C1 segment of cervical spinal cord (tissue), 14 donors: ENCODE measurements around the gene TRIM2.

ENCODE experiments used
- DNase-seq, 14 donors: peaks; one replicate each; lab custom pipeline; 2025; lab: John Stamatoyannopoulos, UW

TRIM2 gene

DNA sequence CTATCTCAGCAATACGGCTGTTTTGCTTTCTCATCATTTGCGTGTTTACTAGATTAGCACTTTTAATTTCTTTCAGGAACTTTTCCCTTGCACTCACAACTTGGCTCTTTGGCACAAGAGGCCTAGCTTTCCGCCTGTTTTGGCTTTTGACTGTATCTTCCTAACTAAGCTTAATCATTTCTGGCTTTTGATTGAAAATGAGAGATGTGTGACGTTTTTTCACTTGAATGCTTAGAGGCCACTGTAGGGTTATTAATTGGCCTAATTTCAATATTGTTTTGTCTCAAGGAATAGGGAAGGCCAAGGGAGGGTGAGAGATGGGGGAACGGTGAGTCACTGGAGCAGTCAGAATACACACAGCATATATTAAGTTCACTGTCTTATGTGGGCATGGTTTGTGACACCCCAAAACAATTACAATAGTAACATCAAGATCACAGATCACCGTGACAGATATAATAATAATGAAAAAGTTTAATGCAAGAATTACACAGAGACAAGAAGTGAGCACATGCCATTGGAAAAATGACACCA lies 167.5 kb downstream of the TRIM2 start:
- no peak for DNase-seq

DNA sequence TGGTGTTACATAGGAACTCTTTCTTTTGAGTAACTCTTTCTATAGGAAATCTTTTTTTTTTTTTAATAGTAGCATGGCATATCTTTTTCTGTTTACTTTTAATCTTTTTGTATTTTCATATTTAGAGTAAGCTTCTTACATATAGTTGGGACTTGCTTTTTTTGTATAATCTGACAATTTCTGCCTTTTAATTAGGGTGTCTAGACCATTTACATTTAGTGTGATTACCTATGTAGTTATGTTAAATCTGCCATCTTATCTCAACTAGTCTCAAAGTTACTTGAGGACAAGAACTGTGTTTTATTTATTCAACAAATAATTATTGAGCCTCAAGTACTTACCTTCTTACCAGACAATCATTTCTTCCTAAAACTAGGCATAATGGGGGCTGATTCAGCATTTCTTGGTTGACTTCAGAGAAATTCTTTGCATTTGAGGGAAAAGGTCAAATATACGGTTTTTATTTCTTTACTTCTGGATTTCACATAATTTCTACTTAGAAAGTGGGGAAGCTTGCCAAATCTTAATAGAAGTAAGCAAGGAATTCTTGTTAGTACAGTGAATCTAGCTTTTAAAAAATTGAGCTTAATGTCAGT lies 168.8 kb downstream of the TRIM2 start:
- no peak for DNase-seq

DNA sequence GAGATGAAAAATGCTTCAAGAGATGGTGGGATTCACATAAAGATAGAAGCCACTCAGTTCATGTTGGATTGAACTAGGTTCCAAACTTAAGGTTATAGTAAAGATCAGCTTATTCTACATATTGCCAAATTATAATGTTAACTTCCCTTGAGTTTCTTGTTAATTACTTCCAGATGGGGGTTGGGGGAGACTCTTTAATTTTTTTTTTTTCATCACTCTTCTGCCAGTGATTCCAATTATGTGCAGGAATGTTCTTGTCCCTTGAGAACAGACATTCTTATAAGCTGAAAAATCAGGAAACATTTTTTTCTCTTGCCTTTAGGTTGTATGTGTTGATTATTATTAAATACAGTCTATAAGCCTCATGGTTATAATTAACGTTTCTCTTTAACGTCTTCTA lies 170.2 kb downstream of the TRIM2 start:
- no peak for DNase-seq

DNA sequence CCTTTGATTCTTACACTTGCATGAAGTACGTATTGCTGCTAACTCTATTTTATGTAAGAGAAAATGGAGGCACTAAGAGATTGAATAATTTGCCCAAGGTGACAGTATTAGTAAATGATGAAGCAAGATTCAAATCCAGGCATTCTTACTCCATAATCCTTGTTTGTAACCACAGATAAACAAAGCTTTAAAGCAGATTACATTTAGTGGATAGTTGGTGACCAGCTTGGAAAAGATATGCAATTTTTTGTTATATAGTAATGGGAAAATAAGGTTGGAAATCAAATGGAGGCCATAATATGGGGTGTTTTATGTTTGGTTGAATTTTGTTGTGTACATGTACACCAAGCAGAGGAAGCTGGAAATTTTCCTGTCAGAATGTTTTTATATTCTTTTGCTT lies 171.1 kb downstream of the TRIM2 start:
- no peak for DNase-seq

DNA sequence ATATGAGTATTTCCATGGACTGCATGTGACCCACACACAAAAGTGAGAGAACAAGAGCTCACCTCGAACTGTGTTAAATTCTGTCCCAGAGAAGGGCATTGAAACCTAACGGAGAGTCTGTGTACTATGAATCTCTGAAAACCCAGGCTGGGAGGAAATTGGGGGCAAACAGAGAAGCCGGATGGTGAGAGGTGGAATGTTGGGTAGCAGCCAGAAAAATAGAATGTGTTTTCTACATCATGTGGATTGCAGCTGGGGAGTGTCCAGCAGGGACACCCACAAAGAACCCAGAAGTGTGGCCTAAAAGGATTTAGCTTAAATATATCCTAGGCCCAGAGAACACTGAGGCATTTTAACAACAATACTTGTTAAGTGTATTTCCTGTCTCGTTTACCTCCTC lies 178.9 kb downstream of the TRIM2 start:
- no peak for DNase-seq

DNA sequence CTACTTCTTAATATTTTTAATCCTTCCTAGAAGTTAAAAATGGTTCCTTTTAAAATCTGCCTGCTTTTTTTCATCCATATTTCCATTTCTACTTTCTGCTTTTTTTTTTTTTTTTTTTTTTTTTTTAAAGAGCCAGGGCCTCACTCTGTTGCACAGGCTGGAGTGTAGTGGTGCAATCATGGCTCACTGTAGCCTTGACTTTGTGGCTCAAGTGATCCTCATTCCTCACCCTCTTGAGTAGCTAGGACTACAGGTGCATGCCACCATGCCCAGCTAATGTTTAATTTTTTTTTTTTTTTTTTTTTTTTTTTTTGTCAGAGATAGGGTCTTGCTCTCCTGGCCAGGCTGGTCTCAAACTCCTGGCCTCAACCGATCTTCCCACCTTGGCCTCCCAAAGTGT lies 179.9 kb downstream of the TRIM2 start:
- no peak for DNase-seq

DNA sequence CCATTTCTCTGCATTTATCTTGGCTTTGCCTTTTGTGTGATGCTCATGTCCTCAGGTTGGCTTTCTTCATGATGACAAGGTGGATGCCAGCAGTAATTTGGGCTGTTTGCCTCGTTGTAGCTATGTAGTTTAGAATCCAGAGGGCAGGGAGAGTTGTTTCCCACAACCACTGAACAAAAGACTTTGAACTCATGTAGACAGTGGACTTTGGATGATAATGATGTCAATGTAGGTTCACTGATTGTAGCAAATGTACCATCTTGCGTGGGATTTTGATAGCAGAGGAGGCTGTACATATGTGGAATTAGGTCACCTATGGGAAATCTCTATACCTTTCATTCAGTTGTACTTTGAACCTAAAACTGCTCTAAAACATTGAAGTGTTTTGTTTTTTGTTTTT lies 181.5 kb downstream of the TRIM2 start:
- DNase-seq: no peak

DNA sequence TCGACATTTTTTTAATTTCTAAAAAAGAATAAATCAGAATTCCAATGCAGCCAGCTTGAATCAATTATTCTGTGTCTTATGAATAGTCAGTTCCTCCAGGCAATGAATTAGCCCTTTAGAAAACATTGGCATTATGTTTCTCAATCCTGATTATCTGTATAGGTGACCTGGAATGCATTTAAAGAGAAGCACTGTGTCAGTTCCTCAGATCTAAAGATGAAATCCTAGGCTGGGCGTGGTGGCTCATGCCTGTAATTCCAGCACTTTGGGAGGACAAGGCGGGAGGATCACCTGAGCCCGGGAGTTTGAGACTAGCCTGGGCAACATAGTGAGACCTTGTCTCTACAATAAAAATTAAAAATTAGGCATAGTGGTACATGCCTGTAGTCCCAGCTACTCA lies 183.7 kb downstream of the TRIM2 start:
- no peak for DNase-seq
